Type B pancreatic cell (in vitro differentiated cells): ENCODE results near the gene KCNQ5. TPM values are rescaled to one million over a fixed set of nuclear protein-coding genes. Genes with fewer than 3 reads are reported as not detected.

ENCODE experiments used
- DNase-seq: peaks from one replicate; pipeline ENCODE4 v3.0.0; 2021; ENCODE audit warnings: mixed read lengths; ENCODE audit not compliant: unreplicated experiment; ENCODE audit errors: extremely low spot score
- H3K27ac Mint-ChIP-seq: 2 replicates; pipeline ENCODE4 v1.8.0; 2021; ENCODE audit warnings: mild to moderate bottlenecking, mixed read lengths
- H3K27me3 Mint-ChIP-seq: 2 replicates; pipeline ENCODE4 v1.8.0; 2021; ENCODE audit warnings: mixed read lengths
- H3K36me3 Mint-ChIP-seq: 2 replicates; pipeline ENCODE4 v1.8.0; 2021; ENCODE audit warnings: mixed read lengths
- H3K4me1 Mint-ChIP-seq: one replicate; pipeline ENCODE4 v1.8.0; 2021; ENCODE audit warnings: mixed read lengths; ENCODE audit not compliant: unreplicated experiment
- H3K4me3 Mint-ChIP-seq: 2 replicates; pipeline ENCODE4 v1.8.0; 2021; ENCODE audit warnings: mild to moderate bottlenecking, mixed read lengths
- H3K9me3 Mint-ChIP-seq: 2 replicates; pipeline ENCODE4 v1.8.0; 2021; ENCODE audit warnings: mixed read lengths
- total RNA-seq: library from RNA; stranded (reverse); gene quantifications from 2 replicates; pipeline ENCODE4 v1.2.1, GENCODE V29; 2021; ENCODE audit warnings: low replicate concordance
- TF ChIP-seq, protein P1 (sequence below): fragments of 200-600 bp; sonication (generic); conservative IDR thresholded peaks from 2 replicates; pipeline ENCODE4 v1.5.0; 2021; ENCODE audit warnings: antibody characterized with exemption, mild to moderate bottlenecking

Gene KCNQ5
- total RNA-seq, 1 donor from 2014 or later = 1.7 TPM

DNA sequence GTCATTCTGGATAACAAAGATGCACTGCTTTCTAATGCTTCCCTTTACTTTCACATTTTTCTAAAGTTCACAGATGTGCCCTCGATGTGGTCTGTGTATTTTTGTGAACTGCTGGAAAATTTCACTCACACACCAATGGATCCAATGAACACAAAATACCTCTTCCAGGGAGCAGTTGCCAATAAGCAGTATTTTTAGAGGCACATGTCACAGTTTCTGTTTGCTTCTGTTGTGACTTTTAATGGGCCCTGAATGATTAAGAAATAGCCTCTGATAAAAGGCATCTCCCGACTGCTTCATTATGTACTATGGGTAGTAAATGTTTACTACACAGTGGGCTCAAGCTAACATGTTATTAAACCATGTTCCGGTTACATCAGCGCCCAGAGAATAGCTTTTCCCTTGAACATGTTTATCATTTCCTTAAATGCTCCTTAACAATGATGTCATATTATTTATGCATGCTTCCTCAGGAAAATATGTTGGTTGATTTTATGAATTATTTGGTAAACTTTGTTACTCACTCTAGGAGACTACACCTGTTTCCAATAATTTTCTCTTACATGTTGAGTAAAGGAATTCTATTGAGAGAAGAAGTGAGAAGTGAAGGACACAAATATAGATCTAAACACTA lies 188.0 kb downstream of the KCNQ5 start:
- no peaks in the 10 kb centered on the region for H3K9me3 Mint-ChIP-seq
- no peaks in the 10 kb centered on the region for H3K36me3 Mint-ChIP-seq
- H3K4me1 Mint-ChIP-seq = no peaks in the 10 kb centered on the region
- no peak overlapping the region for H3K4me3 Mint-ChIP-seq
- DNase-seq = no peak
- H3K27ac Mint-ChIP-seq = no peak overlapping the region
- no peaks in the 10 kb centered on the region for H3K27me3 Mint-ChIP-seq
- TF ChIP-seq, protein P1, sequence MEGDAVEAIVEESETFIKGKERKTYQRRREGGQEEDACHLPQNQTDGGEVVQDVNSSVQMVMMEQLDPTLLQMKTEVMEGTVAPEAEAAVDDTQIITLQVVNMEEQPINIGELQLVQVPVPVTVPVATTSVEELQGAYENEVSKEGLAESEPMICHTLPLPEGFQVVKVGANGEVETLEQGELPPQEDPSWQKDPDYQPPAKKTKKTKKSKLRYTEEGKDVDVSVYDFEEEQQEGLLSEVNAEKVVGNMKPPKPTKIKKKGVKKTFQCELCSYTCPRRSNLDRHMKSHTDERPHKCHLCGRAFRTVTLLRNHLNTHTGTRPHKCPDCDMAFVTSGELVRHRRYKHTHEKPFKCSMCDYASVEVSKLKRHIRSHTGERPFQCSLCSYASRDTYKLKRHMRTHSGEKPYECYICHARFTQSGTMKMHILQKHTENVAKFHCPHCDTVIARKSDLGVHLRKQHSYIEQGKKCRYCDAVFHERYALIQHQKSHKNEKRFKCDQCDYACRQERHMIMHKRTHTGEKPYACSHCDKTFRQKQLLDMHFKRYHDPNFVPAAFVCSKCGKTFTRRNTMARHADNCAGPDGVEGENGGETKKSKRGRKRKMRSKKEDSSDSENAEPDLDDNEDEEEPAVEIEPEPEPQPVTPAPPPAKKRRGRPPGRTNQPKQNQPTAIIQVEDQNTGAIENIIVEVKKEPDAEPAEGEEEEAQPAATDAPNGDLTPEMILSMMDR = no peak

DNA sequence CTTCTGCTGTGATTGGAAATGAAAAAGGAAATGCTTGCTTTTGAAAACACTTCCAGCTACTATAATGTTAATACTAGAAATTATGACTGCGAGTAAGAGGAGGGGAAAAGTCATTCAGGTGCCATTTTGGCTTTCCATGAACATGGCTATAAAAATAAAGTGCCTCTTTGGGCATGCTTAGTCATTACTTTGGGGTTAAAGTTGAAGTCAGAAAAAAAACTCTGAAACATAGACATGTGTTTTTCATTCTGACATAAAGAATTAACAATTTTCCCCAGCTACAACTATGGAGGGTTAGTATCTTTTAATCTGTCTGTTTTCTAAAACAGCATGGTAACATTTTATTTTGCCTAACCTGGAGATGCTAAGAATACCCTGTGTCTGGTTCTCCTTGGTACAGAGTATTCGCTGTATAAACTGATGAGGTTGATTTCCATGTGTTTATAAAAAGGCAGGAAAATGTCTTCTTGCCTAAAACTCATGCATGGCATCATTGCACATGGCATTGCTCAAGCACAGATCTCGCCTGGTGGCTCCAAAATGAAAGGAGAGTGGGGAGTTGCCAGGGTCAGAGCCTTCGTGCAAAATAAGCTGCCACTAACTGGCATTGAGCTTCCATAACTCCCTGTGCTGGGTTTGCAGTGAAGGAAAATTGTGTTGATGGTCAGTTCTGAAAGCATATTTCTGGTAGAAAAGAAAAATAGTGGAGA lies 188.9 kb downstream of the KCNQ5 start:
- Mint-ChIP-seq H3K4me3 (no peak overlapping the region), H3K27me3 (no peaks in the 10 kb centered on the region), H3K9me3 (no peaks in the 10 kb centered on the region), H3K27ac (no peak overlapping the region), H3K36me3 (no peaks in the 10 kb centered on the region), H3K4me1 (no peaks in the 10 kb centered on the region)
- no peak for DNase-seq
- TF ChIP-seq, protein P1 = no peak

DNA sequence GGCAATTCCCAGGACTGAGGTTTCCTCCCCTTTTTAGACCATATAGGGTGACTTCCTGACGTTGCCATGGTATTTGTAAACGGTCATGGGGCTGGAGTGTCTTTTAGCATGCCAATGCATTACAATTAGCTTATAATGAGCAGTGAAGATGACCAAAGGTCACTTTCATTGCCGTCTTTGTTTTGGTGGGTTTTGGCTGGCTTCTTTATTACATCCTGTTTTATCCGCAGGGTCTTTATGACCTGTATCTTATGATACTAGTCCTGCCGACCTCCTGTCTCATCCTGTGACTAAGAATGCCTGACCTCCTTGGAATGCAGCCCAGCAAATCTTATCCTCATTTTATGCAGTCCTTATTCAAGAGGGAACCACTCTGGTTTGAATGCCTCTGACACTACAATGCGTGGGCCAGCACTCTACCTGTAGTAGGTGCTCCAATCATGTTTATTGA lies 190.1 kb downstream of the KCNQ5 start:
- Mint-ChIP-seq H3K27ac (no peak overlapping the region), H3K4me3 (no peak overlapping the region), H3K27me3 (no peaks in the 10 kb centered on the region), H3K4me1 (no peaks in the 10 kb centered on the region), H3K9me3 (no peaks in the 10 kb centered on the region), H3K36me3 (no peaks in the 10 kb centered on the region)
- no peak for DNase-seq
- TF ChIP-seq, protein P1 = no peak

DNA sequence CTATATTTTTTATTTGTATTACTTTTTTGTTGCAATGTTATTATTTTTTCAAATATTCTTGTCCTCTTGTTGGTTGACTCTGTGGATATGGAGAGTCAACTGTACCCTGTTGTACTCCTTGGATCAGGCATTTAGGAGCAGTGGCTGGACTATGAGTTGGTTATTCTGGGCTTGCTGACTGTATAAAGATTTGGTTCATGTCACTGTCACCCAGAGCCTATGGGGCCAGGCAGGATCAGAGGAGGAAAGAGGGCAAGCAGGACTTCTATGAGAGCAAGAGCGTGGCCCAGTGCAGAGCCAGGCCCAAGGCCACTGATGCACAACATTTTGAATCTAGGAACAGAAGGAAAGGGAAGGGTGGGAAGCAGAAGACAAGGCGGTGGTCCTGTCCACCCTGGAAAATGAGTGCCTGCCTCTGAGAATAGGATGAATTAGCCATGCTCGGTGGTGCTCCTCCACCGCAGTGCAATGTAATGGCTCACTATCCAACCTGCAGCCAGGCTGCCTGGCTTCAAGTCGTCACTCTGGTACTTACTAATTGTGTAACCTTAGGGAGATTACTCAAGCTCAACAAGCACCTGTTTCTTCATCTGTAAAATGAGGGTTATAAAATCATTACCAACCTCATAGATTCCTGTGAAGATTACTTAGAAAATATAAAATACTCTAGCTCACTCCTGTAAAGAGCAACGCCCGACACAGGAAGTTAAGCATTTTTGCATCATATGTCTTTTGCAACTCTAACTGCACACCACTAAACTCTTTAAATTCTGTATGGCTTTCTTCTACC lies 192.1 kb downstream of the KCNQ5 start:
- H3K9me3 Mint-ChIP-seq = no peaks in the 10 kb centered on the region
- H3K4me3 Mint-ChIP-seq = no peak overlapping the region
- no peak overlapping the region for H3K27ac Mint-ChIP-seq
- H3K4me1 Mint-ChIP-seq = no peaks in the 10 kb centered on the region
- TF ChIP-seq, protein P1 = no peak
- no peaks in the 10 kb centered on the region for H3K36me3 Mint-ChIP-seq
- no peaks in the 10 kb centered on the region for H3K27me3 Mint-ChIP-seq
- no peak for DNase-seq

DNA sequence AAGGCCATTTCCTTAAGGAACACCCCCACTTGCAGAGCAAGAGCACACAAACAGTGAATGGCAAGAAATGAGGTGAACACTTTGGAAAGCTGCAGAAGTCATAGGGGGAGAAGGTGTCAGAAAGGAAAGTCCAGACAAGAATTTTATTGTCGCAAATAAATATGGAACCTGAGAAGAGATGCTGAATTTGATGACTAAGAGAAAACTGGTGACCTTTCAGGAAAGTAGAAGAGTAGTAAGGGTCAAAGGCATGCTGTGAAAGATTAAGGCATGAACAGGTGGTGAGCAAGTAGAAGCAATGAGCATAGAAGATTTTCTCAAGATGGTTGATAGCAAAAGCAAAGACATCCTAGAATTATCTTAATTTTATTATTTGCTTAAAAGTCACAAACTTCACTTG lies 194.2 kb downstream of the KCNQ5 start:
- Mint-ChIP-seq H3K4me1 (no peaks in the 10 kb centered on the region), H3K4me3 (no peak overlapping the region), H3K36me3 (no peaks in the 10 kb centered on the region), H3K27ac (no peak overlapping the region), H3K27me3 (no peaks in the 10 kb centered on the region), H3K9me3 (no peaks in the 10 kb centered on the region)
- no peak for DNase-seq
- TF ChIP-seq, protein P1 = no peak
